NOMO-1 treated with dmso at 0.1 percent for 144 hours (cell line): Measurements from ENCODE around the gene SEMA6A.

ENCODE experiments used
- DNase-seq: peaks from one replicate; lab custom pipeline; 2025; ENCODE audit not compliant: unreplicated experiment; lab: John Stamatoyannopoulos, UW

The SEMA6A gene

GRCh38 chr5:116577064-116577788, 2.6 kb upstream of the SEMA6A start:
- DNase-seq: no peak

GRCh38 chr5:116576053-116576713, 1.6 kb upstream of the SEMA6A start:
- DNase-seq: no peak

GRCh38 chr5:116575326-116576052, 866 bp upstream of the SEMA6A start:
- no peak for DNase-seq

GRCh38 chr5:116573702-116574366, 789 bp downstream of the SEMA6A start:
- DNase-seq: no peak

GRCh38 chr5:116573279-116573701, 1.3 kb downstream of the SEMA6A start:
- DNase-seq: no peak

- DNase-seq: no peak
These were observed 2.0 kb downstream of the SEMA6A start for GRCh38 chr5:116572350-116573278.

- no peak for DNase-seq
These were observed 2.9 kb downstream of the SEMA6A start for GRCh38 chr5:116571568-116572349.

- DNase-seq: no peak
These were observed 4.6 kb downstream of the SEMA6A start for GRCh38 chr5:116569999-116570398.

GRCh38 chr5:116567106-116567505, 7.5 kb downstream of the SEMA6A start:
- DNase-seq: no peak

- DNase-seq: no peak
These were observed 8.4 kb downstream of the SEMA6A start for GRCh38 chr5:116566251-116566650.

- DNase-seq: no peak
These were observed 9.7 kb downstream of the SEMA6A start for GRCh38 chr5:116564756-116565490.

- DNase-seq: no peak
These were observed 10.3 kb downstream of the SEMA6A start for GRCh38 chr5:116564312-116564711.

- DNase-seq: no peak
These were observed 10.8 kb downstream of the SEMA6A start for GRCh38 chr5:116563736-116564308.

- no peak for DNase-seq
These were observed 12.0 kb downstream of the SEMA6A start for GRCh38 chr5:116562669-116563068.

GRCh38 chr5:116561658-116562057, 13.0 kb downstream of the SEMA6A start:
- no peak for DNase-seq

GRCh38 chr5:116559673-116560164, 14.9 kb downstream of the SEMA6A start:
- DNase-seq: no peak

- no peak for DNase-seq
These were observed 15.4 kb downstream of the SEMA6A start for GRCh38 chr5:116559239-116559638.

GRCh38 chr5:116557669-116558271, 16.9 kb downstream of the SEMA6A start:
- DNase-seq: no peak
